Esophagus muscularis mucosa (tissue), 4 donors: ENCODE measurements around the gene PTPRN2.

Experiments used
- CTCF ChIP-seq, 3 experiments: fragments of 200-600 bp in 2 of 3; fragments of 450-650 bp in 1 of 3; sonication (generic) in 2 of 3; IDR thresholded peaks; one replicate each; pipeline ENCODE4 v1.5.1; 2017 to 2019; ENCODE audit warnings: antibody characterized with exemption in 3 of 3, mild to moderate bottlenecking in 2 of 3, moderate library complexity in 1 of 3
- EP300 ChIP-seq: sonication (generic); formaldehyde crosslinking; IDR thresholded peaks from one replicate; pipeline ENCODE4 v1.6.1; 2017; ENCODE audit warnings: antibody characterized with exemption
- POLR2A ChIP-seq: fragments of 450-650 bp; IDR thresholded peaks from one replicate; pipeline ENCODE4 v1.6.1; 2017; ENCODE audit warnings: antibody characterized with exemption, moderate library complexity, mild to moderate bottlenecking, low read depth
- POLR2AphosphoS5 ChIP-seq, 2 donors: sonication (generic); formaldehyde crosslinking; IDR thresholded peaks; one replicate each; pipeline ENCODE4 v1.6.1; 2017; ENCODE audit warnings: antibody characterized with exemption in 2 of 2

- no peak for TF ChIP-seq CTCF (IDR thresholded peaks at IDR 0.05)
- no peak for TF ChIP-seq EP300
- no peak for TF ChIP-seq POLR2A
- no peak for TF ChIP-seq POLR2AphosphoS5 (IDR thresholded peaks at IDR 0.05)
Measured at GRCh38 chr7:158448430-158449100, 139.1 kb downstream of the PTPRN2 start.
